H1 (cell line): ENCODE data around the gene RIPOR3. TPM values are rescaled to one million over a fixed set of nuclear protein-coding genes. Genes with fewer than 3 reads are reported as not detected.

Experiments used
- CTCF ChIA-PET: fragments of 300-600 bp; sonication (Branson Sonifier 250); formaldehyde crosslinking; loops from one replicate; lab custom pipeline; 2021; ENCODE audit not compliant: partially characterized antibody; lab: Charles Lee
- POLR2A ChIA-PET: fragments of 300-600 bp; sonication (Branson Sonifier 250); formaldehyde crosslinking; loops from one replicate; lab custom pipeline; 2021; ENCODE audit warnings: inconsistent platforms; ENCODE audit not compliant: partially characterized antibody; lab: Charles Lee
- DNase-seq, 2 experiments: peaks; one replicate each; pipeline versions ENCODE4 v3.0.0 to v3.0.0-alpha.2; 2010 to 2022; ENCODE audit warnings: low spot score in 2 of 2, low read depth in 1 of 2, mixed read lengths in 1 of 2
- FAIRE-seq: peaks from 2 replicates; lab custom pipeline; 2011; peaks lifted over from hg19 to GRCh38; lab: Jason Lieb, UNC
- H2AFZ ChIP-seq: 2 replicates; pipeline ENCODE4 v1.8.1; 2012; ENCODE audit warnings: low read length, inconsistent platforms
- H2AK5ac ChIP-seq: 2 replicates; pipeline ENCODE4 v1.6.1; 2013; ENCODE audit warnings: low read depth, low read length
- H2BK120ac ChIP-seq: replicated peaks from 2 replicates; pipeline ENCODE3; 2013; ENCODE audit warnings: low read depth, low read length, inconsistent platforms
- H2BK12ac ChIP-seq: 2 replicates; pipeline ENCODE4 v1.6.1; 2013; ENCODE audit warnings: low read depth, low read length
- H2BK15ac ChIP-seq: 2 replicates; pipeline ENCODE4 v1.6.1; 2013; ENCODE audit warnings: low read length
- H2BK20ac ChIP-seq: 2 replicates; pipeline ENCODE4 v1.6.1; 2013; ENCODE audit warnings: low read length
- H2BK5ac ChIP-seq: 2 replicates; pipeline ENCODE4 v1.6.1; 2013; ENCODE audit warnings: low read depth, low read length
- H3K14ac ChIP-seq: 2 replicates; pipeline ENCODE4 v1.6.1; 2013; ENCODE audit warnings: inconsistent platforms; ENCODE audit not compliant: insufficient read length
- H3K18ac ChIP-seq: 2 replicates; pipeline ENCODE4 v1.6.1; 2013; ENCODE audit warnings: low read length; ENCODE audit errors: extremely low read depth
- H3K23ac ChIP-seq: 2 replicates; pipeline ENCODE4 v1.6.1; 2013; ENCODE audit warnings: inconsistent platforms; ENCODE audit not compliant: insufficient read length
- H3K23me2 ChIP-seq: 2 replicates; pipeline ENCODE4 v1.6.1; 2013; ENCODE audit warnings: low read depth, low read length
- H3K27ac ChIP-seq: 2 replicates; pipeline ENCODE4 v1.6.1; 2011; ENCODE audit warnings: low read depth, low read length, inconsistent platforms
- H3K27me3 ChIP-seq, 4 experiments: replicated peaks in 1 of 4; 1 replicate in 1 of 4; 2 replicates in 3 of 4; pipeline versions ENCODE4 v1.6.1 to v1.8.1; 2011 to 2013; ENCODE audit warnings: low read length in 3 of 4, mild to moderate bottlenecking in 3 of 4, inconsistent platforms in 2 of 4, mixed read lengths in 2 of 4, moderate library complexity in 1 of 4; ENCODE audit not compliant: control insufficient read depth in 3 of 4, insufficient read depth in 3 of 4; ENCODE audit errors: extremely low read depth in 1 of 4
- H3K36me3 ChIP-seq, 4 experiments: 2 replicates each; pipeline versions ENCODE4 v1.6.1 to v1.8.1; 2011 to 2013; ENCODE audit warnings: mild to moderate bottlenecking in 4 of 4, low read length in 3 of 4, moderate library complexity in 2 of 4, control low read depth in 1 of 4, inconsistent platforms in 1 of 4; ENCODE audit not compliant: insufficient read depth in 4 of 4, control insufficient read depth in 2 of 4
- H3K4ac ChIP-seq: replicated peaks from 2 replicates; pipeline ENCODE3; 2013; ENCODE audit warnings: low read length, low read depth, mixed read lengths, inconsistent platforms; ENCODE audit not compliant: insufficient read length
- H3K4me1 ChIP-seq, 4 experiments: replicated peaks in 1 of 4; 1 replicate in 1 of 4; 2 replicates in 3 of 4; pipeline versions ENCODE4 v1.6.1 to v1.8.1; 2011 to 2013; ENCODE audit warnings: low read length in 3 of 4, inconsistent platforms in 2 of 4, mixed read lengths in 1 of 4; ENCODE audit not compliant: insufficient read depth in 4 of 4, control insufficient read depth in 3 of 4
- H3K4me2 ChIP-seq, 2 experiments: 2 replicates each; pipeline versions ENCODE4 v1.6.1 to v1.8.1; 2011 to 2013; ENCODE audit warnings: low read depth in 2 of 2, low read length in 2 of 2, control low read depth in 1 of 2, inconsistent platforms in 1 of 2, mild to moderate bottlenecking in 1 of 2; ENCODE audit not compliant: insufficient read depth in 1 of 2
- H3K4me3 ChIP-seq, 4 experiments: fragments of 200-600, 300-600 bp in 1 of 4; sonication (generic), shearing (Covaris generic), sonication (Bioruptor Twin) in 1 of 4; 2 replicates each; pipeline versions ENCODE4 v1.5.1 to v1.8.1; 2011 to 2016; ENCODE audit warnings: low read length in 4 of 4, low read depth in 3 of 4, control low read depth in 2 of 4, inconsistent platforms in 2 of 4, mild to moderate bottlenecking in 2 of 4, mixed read lengths in 1 of 4, moderate library complexity in 1 of 4; ENCODE audit not compliant: insufficient read depth in 2 of 4; ENCODE audit errors: extremely low read depth in 1 of 4
- H3K56ac ChIP-seq: replicated peaks from 2 replicates; pipeline ENCODE3; 2013; ENCODE audit warnings: low read depth, mild to moderate bottlenecking, mixed read lengths, low read length, inconsistent platforms; ENCODE audit not compliant: insufficient read length
- H3K79me1 ChIP-seq: 2 replicates; pipeline ENCODE4 v1.6.1; 2013; ENCODE audit warnings: low read depth, low read length, control low read depth
- H3K79me2 ChIP-seq, 2 experiments: 2 replicates each; pipeline versions ENCODE4 v1.6.1 to v1.8.1; 2012 to 2013; ENCODE audit warnings: low read length in 2 of 2, mild to moderate bottlenecking in 2 of 2, inconsistent platforms in 1 of 2; ENCODE audit not compliant: insufficient read depth in 2 of 2, control insufficient read depth in 1 of 2
- H3K9ac ChIP-seq, 4 experiments: replicated peaks in 1 of 4; 1 replicate in 1 of 4; 2 replicates in 3 of 4; pipeline versions ENCODE4 v1.6.1 to v1.8.1; 2011 to 2013; ENCODE audit warnings: low read depth in 3 of 4, low read length in 3 of 4, control low read depth in 2 of 4, mild to moderate bottlenecking in 2 of 4, moderate library complexity in 2 of 4, inconsistent platforms in 1 of 4; ENCODE audit errors: extremely low read depth in 1 of 4
- H3K9me3 ChIP-seq, 2 experiments: 2 replicates each; pipeline versions ENCODE4 v1.6.1 to v1.8.1; 2012 to 2013; ENCODE audit warnings: mild to moderate bottlenecking in 2 of 2, moderate library complexity in 2 of 2, control low read depth in 1 of 2, inconsistent platforms in 1 of 2, low read depth in 1 of 2, low read length in 1 of 2, mixed read lengths in 1 of 2; ENCODE audit not compliant: insufficient read depth in 2 of 2
- H4K20me1 ChIP-seq, 2 experiments: replicated peaks in 1 of 2; 2 replicates each; pipeline versions ENCODE3 to v1.8.1; 2011 to 2013; ENCODE audit warnings: inconsistent platforms in 2 of 2, low read length in 2 of 2, mild to moderate bottlenecking in 1 of 2; ENCODE audit not compliant: insufficient read depth in 2 of 2, control insufficient read depth in 1 of 2
- H4K5ac ChIP-seq: 2 replicates; pipeline ENCODE4 v1.6.1; 2013; ENCODE audit warnings: low read length, low read depth, mixed read lengths, inconsistent platforms; ENCODE audit not compliant: insufficient read length
- H4K8ac ChIP-seq: 2 replicates; pipeline ENCODE4 v1.8.0; 2013; ENCODE audit warnings: mild to moderate bottlenecking, moderate library complexity, low read length, inconsistent platforms; ENCODE audit not compliant: insufficient read depth; ENCODE audit errors: extremely low read depth
- H4K91ac ChIP-seq: replicated peaks from 2 replicates; pipeline ENCODE3; 2013; ENCODE audit warnings: low read length, mixed read lengths, inconsistent platforms; ENCODE audit not compliant: insufficient read length
- CHD1 ChIP-seq: IDR thresholded peaks from 2 replicates; pipeline ENCODE4 v1.6.1; 2012; ENCODE audit warnings: low read depth, low read length, improper control_type of control experiment
- E2F6 ChIP-seq: IDR thresholded peaks from 2 replicates; pipeline ENCODE4 v1.6.1; 2012; ENCODE audit warnings: inconsistent platforms
- JUND ChIP-seq: IDR thresholded peaks from 2 replicates; pipeline ENCODE4 v1.6.1; 2011; ENCODE audit warnings: mild to moderate bottlenecking, improper control_type of control experiment, low read length
- PHF8 ChIP-seq: fragments of 200-600 bp; sonication (generic); conservative IDR thresholded peaks from 2 replicates; pipeline ENCODE4 v1.7.1; 2012; ENCODE audit warnings: low read depth, mild to moderate bottlenecking, inconsistent platforms, low read length, moderate library complexity
- RBBP5 ChIP-seq: IDR thresholded peaks from 2 replicates; pipeline ENCODE4 v1.7.1; 2012; ENCODE audit warnings: low read depth, mild to moderate bottlenecking, inconsistent platforms, low read length, moderate library complexity, borderline replicate concordance
- SIX5 ChIP-seq: IDR thresholded peaks from 2 replicates; pipeline ENCODE4 v1.6.1; 2011; ENCODE audit warnings: mild to moderate bottlenecking, low read depth, low read length
- SP2 ChIP-seq: IDR thresholded peaks from 2 replicates; pipeline ENCODE4 v1.6.1; 2012; ENCODE audit warnings: mild to moderate bottlenecking, low read length, inconsistent platforms
- TCF12 ChIP-seq: IDR thresholded peaks from 2 replicates; pipeline ENCODE4 v1.6.1; 2011; ENCODE audit warnings: low read depth, mild to moderate bottlenecking, low read length
- YY1 ChIP-seq: IDR thresholded peaks from 2 replicates; pipeline ENCODE4 v1.6.1; 2011; ENCODE audit warnings: low read depth, mild to moderate bottlenecking, low read length
- WGBS, 2 experiments: shearing (Covaris generic) in 1 of 2; methylation state at CpG; one replicate each; pipeline versions ENCODE4 v1.1.6 to v1.1.7; 2013 to 2015; ENCODE audit warnings: low lambda C conversion rate in 2 of 2, mixed read lengths in 2 of 2, inconsistent platforms in 1 of 2, low coverage in 1 of 2, missing lambda C conversion rate in 1 of 2; ENCODE audit not compliant: insufficient replicate concordance in 2 of 2, insufficient coverage in 1 of 2, insufficient read length in 1 of 2; ENCODE audit errors: extremely low coverage in 1 of 2, missing lambda C conversion rate in 1 of 2; 5-methylcytosine and 5-hydroxymethylcytosine counted together
- polyA plus RNA-seq, 7 experiments: library from polyadenylated mRNA; depleted of rRNA in 3 of 7; stranded (reverse) in 5 of 7; unstranded in 2 of 7; fragments of >200 nt in 5 of 7; fragments of 200-250 nt in 2 of 7; gene quantifications; 1 replicate in 5 of 7; 2 replicates in 1 of 7; 4 replicates in 1 of 7; pipeline versions ENCODE4 v1.2.1 to v1.2.3, GENCODE V29; 2011 to 2013; ENCODE audit warnings: missing spikeins in 2 of 7, mixed read lengths in 2 of 7
- total RNA-seq: library from RNA; stranded (reverse); fragmentation: NEBNext Ultra II Directional; extraction: Animal tissue kit (Norgen Biotek cat#: 25700); gene quantifications from 2 replicates; pipeline ENCODE4 v1.2.1, GENCODE V29; 2021

The RIPOR3 gene
- total and polyA plus RNA-seq, 2 of the 8 experiments (the other 6 are each of a cell fraction or from before 2014, with no cell fraction given), result 3.6 to 4.5 TPM

- CTCF ChIA-PET, result interaction anchor here (1.1 to 5.2 kb wide), 6 partner anchors 11 to 134 kb away, joined by 3 to 22 read pairs (median 6); no protein-coding TSS in a partner anchor
- Histone ChIP-seq H4K5ac (no peak overlapping the region), H4K20me1 (peaks cover 0 to 1% of the 10 kb centered on the region in 2 experiments), H3K9ac (no peak overlapping the region), H2BK5ac (no peak overlapping the region), H3K36me3 (no peaks in the 10 kb centered on the region), H2BK20ac (no peak overlapping the region), H4K8ac (no peak overlapping the region), H4K91ac (no peak overlapping the region), H3K79me2 (no peaks in the 10 kb centered on the region), H2BK120ac (no peak overlapping the region), H3K79me1 (no peaks in the 10 kb centered on the region), H3K23me2 (no peaks in the 10 kb centered on the region), H3K4ac (no peak overlapping the region), H3K4me2 (no peak overlapping the region), H2AFZ (no peak overlapping the region), H3K27ac (no peak overlapping the region), H3K18ac (no peak overlapping the region), H2BK15ac (no peak overlapping the region), H3K14ac (no peak overlapping the region), H3K27me3 (no peaks in the 10 kb centered on the region), H3K4me1 (peaks cover 0 to 8% (median 2%) of the 10 kb centered on the region in 4 experiments; a peak in 3 of 7 replicates), H3K9me3 (no peaks in the 10 kb centered on the region), H3K56ac (no peak overlapping the region), H2AK5ac (no peak overlapping the region), H3K4me3 (no peak overlapping the region), H3K23ac (no peak overlapping the region), H2BK12ac (0 out of 2 replicates have a peak overlapping the region, but pooled peaks have one; percentile 9)
- FAIRE-seq, result no peak
- TF ChIP-seq YY1 (no peak), CHD1 (no peak), JUND (no peak), SIX5 (no peak), E2F6 (no peak), TCF12 (no peak), PHF8 (no peak), SP2 (no peak), RBBP5 (no peak)
- POLR2A ChIA-PET, result interaction anchor here (1.3 kb wide), 1 partner anchor 14 kb away, joined by 3 read pairs; no protein-coding TSS in a partner anchor
- WGBS, 2 experiments, result 78% methylated on average over 4 of the region's 4 CpGs; no CpG with 5 or more reads in 1 of the 2 experiments
- DNase-seq, result no peak
These were observed 81.1 kb downstream of the RIPOR3 start for GRCh38 chr20:50610212-50610718.
